Measurements from ENCODE around the gene HERPUD1.

HERPUD1 gene

GRCh38 chr16:56985288-56985961 lies 53.5 kb downstream of the HERPUD1 start (continued):
- no peak for TF ChIP-seq ZNF280D (tag by site-specific recombination; IDR thresholded peaks at IDR 0.05)
- no peak for TF ChIP-seq ZNF350 (tag by site-specific recombination; IDR thresholded peaks at IDR 0.05)
- TF ChIP-seq ZBTB6 (tag by site-specific recombination; IDR thresholded peaks at IDR 0.05): no peak
- no peak for TF ChIP-seq ZBTB10 (tag by site-specific recombination; IDR thresholded peaks at IDR 0.05)
- peak; percentile 26; the same call in 1 of the 2 replicates for TF ChIP-seq SP3 (tag by site-specific recombination; IDR thresholded peaks at IDR 0.05)
- TF ChIP-seq HOXA7 (CRISPR knock-in tag; IDR thresholded peaks at IDR 0.05; ENCODE audit: borderline replicate concordance): no peak
- TF ChIP-seq ZNF658 (tag by site-specific recombination; IDR thresholded peaks at IDR 0.05): no peak
- peak; percentile 69; the same call in 1 of the 2 replicates for TF ChIP-seq ZNF76 (tag by site-specific recombination; IDR thresholded peaks at IDR 0.05; ENCODE audit: borderline replicate concordance, low read depth)
- TF ChIP-seq ZBTB8A (tag by site-specific recombination; IDR thresholded peaks at IDR 0.05): no peak
- no peak for TF ChIP-seq SP2 (tag by site-specific recombination; IDR thresholded peaks at IDR 0.05)
- TF ChIP-seq ZNF292 (tag by site-specific recombination; IDR thresholded peaks at IDR 0.05; ENCODE audit: borderline replicate concordance, low read depth): no peak
- no peak for TF ChIP-seq ZNF529 (tag by site-specific recombination; IDR thresholded peaks at IDR 0.05; ENCODE audit: insufficient replicate concordance)
- TF ChIP-seq KLF9 (tag by site-specific recombination; IDR thresholded peaks at IDR 0.05; ENCODE audit: low read depth): no peak
- no peak for TF ChIP-seq ZNF830 (tag by site-specific recombination; IDR thresholded peaks at IDR 0.05; ENCODE audit: low read depth)
- TF ChIP-seq BCL11B (tag by site-specific recombination; IDR thresholded peaks at IDR 0.05; ENCODE audit: low read depth): no peak
- no peak for TF ChIP-seq ZNF140 (tag by site-specific recombination; IDR thresholded peaks at IDR 0.05)
- TF ChIP-seq ZNF518A (tag by site-specific recombination; conservative IDR thresholded peaks at IDR 0.05; ENCODE audit: low read depth): 0 out of 2 replicates have a peak, but pooled peaks have one; percentile 44
- no peak for TF ChIP-seq ZNF391 (tag by site-specific recombination; IDR thresholded peaks at IDR 0.05; ENCODE audit: borderline replicate concordance, low read depth)
- no peak for TF ChIP-seq ZNF704 (tag by site-specific recombination; IDR thresholded peaks at IDR 0.05)
- no peak for TF ChIP-seq FEZF1 (tag by site-specific recombination; IDR thresholded peaks at IDR 0.05)
- no peak for TF ChIP-seq HOXC10 (CRISPR knock-in tag; IDR thresholded peaks at IDR 0.05)
- no peak for TF ChIP-seq ZNF26 (tag by site-specific recombination; IDR thresholded peaks at IDR 0.05)
- TF ChIP-seq ZNF366 (tag by site-specific recombination; conservative IDR thresholded peaks at IDR 0.05): no peak
- no peak for TF ChIP-seq ZNF670 (tag by site-specific recombination; IDR thresholded peaks at IDR 0.05; ENCODE audit: low read depth)
- TF ChIP-seq ZNF132 (tag by site-specific recombination; IDR thresholded peaks at IDR 0.05; ENCODE audit: borderline replicate concordance): no peak

Measured in HEK293 (cell line).